Activated gamma-delta T cell (primary cell): ENCODE data around the gene ASB13.

Source experiments
- DNase-seq: peaks from one replicate; lab custom pipeline; 2025; lab: John Stamatoyannopoulos, UW

The ASB13 gene

DNA sequence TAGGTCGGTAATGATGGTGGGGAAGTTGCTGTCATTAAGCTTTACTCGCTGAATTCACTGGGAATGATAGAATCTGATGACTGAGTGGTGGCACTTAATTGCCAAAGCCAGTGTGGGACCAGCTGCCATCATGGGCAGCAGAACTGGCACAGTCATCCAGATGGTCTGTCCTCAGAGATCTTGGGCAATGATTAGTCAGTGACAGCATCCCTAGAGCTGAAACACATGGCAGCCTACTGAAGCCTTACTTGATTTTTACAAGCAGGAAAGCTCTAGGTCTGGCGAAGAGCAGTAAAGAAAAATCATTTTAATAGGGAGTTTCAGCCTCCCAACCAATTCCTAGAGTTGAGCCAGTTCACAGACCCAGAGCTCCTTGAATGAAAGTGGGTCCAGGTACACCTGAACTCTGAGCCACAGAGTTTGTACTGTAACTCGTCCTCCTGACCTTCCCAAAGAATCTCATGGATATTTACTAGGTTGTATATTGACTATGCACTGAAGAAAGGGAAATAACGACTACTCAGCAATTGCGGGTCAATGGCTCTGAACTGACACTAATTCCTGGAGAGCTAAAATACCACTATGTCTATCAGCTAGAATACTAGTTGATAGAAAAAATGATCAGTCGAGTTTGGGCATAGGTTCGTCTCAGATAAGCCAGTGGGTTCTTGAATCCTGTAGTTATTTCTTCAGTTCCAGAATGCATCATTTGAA lies 4.4 kb upstream of the ASB13 start:
- no peak for DNase-seq

DNA sequence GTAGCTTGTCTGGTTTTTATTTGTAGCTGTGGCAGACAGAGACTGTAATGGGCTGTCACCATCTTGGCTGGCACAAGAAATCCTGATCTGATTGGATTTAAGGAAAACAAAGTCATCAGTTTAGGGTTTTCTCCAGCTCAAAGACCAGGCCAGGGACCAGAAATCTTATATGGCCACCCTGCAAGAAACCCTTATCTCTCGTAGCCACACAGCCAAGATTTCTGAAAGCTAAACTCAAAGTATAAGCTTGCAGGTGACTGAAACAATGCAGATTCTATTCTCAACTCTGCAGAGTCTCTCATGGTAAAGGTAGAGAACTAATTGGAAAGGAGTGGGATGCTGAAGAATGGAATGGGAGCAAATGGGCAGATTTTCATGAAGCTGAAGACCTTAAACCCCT lies 3.2 kb upstream of the ASB13 start:
- no peak for DNase-seq

DNA sequence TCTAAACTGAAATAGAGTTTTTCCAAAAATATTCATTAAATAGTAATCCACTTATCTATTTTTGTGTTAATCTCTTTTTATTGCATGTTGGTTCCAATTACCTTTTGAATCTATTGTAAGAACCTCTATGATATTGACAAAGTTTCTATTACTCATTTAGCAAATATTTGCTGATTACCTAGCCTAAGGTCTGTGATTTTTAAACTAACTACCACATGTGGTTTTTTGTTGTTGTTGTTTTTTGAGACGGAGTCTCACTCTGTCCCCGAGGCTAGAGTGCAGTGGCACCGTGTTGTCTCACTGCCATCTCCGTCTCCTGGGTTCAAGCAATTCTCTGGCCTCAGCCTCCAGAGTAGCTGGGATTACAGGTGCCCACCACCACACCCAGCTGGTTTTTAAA lies 2.0 kb upstream of the ASB13 start:
- no peak for DNase-seq

DNA sequence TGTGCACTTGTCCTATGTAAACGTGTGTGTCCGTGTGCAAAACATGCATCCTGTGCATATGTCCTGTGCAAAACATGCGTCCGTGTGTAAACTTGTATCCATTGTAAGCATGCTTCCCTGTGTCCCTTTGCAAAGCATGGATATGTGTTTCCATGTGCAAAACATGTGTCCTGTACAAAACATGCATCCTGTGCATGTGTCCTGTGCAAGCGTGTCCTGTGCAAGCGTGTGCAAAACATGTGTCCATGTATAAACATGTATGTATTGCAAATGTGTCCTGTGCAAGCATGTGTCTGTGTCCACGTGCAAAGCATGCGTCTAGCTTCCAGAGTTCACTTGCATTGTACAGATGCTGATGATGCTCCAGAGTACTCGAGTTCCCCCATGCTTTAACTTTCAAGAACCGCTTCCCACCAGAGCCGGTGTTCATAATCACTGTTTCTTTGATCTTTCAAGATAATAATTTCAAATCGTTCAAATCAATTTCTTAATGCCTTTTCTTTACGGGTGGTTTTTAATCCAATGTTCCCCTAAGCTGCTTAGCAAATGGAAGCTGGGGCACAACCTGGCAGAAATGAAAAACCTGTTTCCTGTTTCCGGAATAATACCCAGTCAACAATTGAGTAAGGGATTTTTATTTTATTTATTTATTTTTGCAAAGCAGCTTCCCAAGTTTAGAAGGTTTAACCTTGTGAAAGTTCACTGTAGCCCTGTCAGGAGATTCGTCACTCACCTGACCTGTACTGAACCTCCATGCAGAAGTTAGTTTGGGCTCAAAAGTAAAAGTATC lies 641 bp upstream of the ASB13 start:
- DNase-seq = no peak

DNA sequence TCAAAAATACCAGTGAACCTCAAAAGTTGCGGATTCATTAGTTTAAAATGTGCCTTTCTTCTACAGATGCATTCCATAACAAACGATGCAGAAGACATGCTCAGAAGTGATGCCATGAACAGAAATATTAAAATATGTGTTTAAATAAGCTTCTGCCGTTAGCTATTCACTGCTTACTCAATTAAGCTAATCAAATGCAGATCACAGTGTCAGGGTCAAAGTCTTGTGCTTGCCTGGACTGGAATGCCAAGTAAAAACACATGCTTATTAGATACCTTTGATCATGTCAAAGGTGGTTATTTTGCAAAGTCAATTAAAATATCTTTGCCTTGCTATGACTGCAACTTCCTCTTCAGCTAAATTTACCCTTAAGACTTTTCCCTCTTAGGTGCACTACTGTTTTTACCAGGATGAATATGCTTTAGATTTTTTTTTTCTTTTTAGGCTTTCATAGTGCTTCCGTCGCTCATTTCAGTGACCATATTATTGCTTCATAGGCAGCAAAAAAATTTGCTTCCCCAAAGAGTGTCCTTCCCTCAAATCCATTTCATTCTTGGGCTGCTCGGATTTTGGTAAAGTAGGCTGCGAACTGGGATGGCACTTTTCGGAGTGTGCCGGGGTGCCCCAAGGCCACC lies 905 bp downstream of the ASB13 start:
- DNase-seq = no peak

GRCh38 chr10:5663692-5664427 lies 2.5 kb downstream of the ASB13 start:
- DNase-seq = no peak

DNA sequence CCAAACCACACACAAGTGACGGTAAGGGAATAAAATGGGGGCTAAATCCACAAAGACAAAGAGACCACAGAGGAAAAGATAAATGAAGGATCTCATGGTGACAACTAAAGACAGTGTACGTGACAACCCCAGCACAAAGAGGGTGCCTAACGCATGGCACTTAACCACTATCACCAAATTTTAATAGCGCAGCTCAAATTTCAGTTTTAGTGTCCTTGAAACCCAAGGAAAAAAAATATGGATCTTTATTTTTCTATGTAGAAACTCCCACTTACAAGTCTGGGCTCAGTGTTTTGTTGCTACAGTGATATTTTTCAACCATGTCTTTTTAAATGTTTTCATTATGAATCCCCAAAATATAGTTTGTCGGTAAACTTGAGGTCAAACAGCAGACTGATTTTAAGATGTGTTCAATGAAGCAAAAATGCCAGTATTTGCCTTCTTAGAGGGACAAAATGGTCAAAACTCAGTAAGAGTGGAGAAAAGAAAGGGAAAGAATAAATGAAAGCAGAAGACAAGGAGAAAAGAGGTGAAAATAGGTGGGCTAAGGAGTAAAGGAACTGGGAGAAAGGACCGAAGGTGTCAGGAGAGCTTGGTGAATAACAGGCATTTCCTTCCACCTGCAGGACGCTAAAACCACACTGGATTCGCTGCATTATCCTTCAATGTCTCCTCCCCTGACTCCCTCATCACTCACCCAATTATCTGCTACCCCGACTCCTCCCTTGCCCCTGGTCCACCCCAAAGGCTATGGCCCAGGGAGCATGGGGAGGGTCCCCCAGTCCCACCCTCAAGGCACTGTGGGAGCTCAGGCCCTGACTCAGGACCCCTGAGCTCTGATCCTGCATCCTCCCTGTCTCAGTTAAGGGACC lies 3.5 kb downstream of the ASB13 start:
- DNase-seq = no peak

DNA sequence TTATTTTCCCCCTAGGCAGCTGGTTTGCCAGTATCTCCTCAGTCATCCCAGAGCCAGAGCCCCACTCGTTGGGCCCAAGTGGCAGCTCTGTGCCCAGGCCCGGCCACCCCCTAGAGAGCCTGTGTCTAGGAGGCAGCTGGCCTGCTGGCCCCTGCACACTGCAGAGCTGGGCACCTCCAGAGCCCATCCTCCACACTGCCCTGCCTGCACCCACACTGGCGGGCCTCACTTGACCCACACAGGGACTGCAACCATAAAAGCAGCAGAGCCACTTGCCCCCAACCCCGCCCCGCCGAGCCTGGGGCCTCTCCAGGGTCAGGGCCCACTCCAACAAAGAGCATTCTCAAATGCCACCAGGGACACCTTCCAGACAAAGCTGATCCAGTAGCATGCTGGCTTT lies 5.4 kb downstream of the ASB13 start:
- no peak for DNase-seq

DNA sequence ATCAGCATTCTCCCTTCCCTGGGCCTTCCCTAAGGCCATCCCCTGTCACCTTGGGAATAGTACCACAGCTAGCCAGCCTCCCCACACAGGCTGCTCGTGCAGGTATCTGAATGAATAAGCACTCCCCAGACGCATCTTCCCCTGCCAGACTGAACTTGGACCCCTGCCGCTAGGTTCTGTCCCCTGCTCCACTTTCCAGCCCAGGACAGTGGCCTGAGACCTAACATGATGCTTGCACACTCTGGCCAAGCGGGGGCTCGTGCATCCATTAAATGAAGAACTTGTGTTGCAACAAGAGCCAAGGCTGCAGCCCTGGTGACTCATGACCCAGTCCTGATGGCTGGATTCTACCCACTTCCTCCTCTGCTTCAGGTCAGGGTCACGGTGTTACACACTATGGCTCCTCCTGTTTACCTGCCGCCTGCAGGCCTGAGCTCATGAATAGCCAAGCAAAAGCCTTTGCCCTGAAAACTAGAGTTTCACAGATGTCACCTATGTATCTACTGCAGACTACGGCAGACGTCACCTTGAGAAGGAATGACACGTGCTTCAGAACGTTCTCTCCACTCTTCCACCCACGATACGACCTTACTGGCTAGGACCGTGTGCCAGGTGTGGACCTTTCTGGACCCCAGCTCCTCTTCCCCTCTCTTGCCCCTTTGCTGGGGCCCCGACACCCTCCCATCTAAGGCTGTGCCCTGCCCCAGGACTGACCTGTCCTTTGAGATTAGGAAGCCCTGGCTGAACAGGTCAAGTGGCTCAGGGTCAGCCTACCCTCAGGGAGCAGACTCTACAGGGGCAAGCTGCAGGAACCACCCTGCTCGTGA lies 6.5 kb downstream of the ASB13 start:
- DNase-seq = no peak

DNA sequence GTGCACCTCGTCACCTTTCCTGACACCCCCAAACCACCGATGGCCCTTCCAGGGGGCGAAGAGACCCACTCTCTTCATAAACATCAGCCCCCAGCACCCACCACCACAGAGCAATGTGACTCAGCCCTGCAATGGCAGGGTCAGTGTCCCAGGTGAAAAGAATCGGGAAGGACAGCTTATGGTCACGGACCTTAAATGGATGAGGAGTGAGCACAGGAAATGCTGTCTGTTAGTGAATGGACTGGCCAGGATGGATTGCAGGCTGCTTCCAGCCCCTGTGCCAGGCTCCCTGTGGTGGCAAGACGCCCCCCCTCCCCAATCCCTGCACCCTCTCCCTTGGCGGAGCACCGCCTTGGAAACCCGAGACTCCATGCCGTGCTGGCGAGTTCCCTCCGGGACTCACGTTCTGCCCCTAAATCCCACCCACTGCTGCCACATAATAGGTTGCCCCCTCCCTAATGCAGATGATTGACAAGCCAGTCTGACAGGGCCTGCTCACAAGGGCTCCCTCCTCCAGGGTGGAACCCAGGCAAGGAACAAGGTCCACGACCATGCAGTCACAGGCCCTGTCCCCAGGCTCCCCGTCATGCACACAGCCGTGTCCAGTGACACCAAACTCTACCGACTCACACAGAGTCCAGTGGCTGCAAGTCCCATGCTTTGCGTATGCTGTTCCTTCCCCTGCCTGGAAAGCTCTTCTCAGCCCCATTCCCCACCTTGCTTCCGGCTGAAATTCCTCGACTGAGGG lies 7.3 kb downstream of the ASB13 start:
- no peak for DNase-seq

DNA sequence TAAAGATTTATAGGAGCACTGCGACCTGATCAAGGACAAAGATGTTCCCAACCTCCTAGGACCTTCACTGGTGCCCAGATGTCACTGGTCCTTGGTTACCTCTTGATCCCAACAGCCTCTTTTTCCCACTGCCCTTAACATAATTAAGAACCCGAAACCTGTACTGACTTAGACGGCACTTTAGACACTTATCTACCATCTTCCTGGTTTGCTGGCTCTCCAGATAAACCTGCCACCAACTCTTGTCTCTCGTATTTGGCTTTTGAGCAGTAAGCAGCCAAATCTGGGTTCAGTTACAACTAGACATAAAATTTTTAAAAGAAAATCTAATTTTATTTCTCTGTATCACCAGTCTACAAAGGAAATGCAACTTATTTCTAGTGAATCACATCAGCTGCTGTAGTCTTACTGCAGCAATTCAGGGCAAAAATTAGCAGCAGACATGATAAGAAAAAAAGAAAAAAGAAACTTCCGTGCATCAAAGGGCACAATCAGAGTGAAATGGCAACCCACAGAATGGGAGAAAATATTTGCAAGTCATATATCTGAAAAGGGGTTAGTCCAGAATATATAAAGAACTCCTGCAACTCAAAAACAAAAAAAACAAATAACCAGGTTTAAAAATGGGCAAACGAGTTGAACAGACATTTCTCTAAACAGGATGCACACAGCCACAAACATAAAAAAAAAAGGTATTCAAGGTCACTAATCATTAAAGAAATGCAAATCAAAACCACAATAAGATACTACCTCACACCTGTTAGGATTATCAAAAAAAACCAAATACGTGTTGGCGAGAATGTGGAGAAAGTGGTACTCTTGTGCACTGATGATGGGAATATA lies 9.4 kb downstream of the ASB13 start:
- DNase-seq = no peak

DNA sequence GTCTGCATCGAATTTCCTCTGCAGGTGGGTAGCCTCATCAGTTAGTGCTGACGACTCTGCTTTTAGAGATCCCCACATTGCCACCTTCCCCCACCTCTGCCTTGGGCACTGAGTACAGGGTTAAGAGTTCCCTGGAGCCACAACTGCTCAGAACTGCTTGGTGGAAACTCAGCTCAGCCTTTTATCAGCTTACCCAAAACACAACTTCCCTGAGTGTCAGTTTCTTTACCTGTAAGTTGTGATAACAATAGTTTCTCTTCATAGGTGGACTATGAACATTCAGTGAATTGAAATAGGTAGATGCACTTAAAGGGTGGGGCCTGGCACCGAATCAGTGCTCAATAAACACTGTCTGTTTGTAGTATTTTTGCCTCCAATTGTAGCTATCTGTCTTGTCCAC lies 11.3 kb downstream of the ASB13 start:
- DNase-seq = no peak

DNA sequence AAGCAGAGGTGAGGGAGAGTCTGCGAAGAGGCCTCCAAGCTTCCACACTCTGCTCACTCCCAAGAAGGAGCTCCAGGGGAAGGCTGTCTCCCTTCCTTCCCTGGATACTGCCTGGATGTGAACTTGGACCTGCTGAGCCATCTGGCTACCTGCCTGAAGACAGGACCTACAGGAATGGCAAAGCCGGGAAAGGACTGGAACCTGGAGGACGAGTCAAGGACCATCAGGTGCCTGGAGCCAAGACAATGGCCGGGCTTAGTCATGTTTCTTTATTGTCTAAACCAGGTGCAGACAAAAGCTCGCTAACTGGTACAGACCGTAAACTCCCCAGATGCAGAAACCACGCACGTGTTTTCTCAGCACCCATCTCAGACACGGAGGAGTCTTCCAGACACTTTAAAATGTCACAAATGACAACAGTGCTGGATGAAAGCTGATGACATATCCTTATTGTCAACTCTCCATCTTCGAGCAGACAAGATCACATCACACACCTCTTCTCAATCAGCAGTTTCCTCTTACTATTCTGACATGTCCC lies 12.1 kb downstream of the ASB13 start:
- no peak for DNase-seq

DNA sequence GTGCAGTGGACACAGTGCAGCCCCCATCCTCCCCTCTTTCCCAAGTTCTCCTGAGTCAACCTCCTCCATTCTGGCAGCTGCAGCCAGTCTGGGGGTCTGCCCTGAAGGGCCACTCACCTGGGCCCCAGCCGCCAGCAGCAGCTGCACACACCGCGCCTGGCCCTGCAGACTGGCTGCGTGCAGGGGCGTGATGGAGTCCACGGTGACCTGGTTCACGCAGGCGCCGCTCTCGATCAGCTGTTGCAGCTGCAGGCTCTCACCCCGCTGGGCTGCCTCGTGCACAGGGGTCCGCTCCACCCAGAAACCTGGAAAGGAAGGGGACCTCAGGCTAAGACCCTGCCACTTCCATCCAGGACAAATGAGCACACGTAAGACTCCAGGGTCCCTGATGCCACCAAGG lies 13.6 kb downstream of the ASB13 start:
- no peak for DNase-seq

GRCh38 chr10:5651388-5651764 lies 15.0 kb downstream of the ASB13 start:
- DNase-seq = no peak

GRCh38 chr10:5650664-5651387 lies 15.6 kb downstream of the ASB13 start:
- DNase-seq = no peak

DNA sequence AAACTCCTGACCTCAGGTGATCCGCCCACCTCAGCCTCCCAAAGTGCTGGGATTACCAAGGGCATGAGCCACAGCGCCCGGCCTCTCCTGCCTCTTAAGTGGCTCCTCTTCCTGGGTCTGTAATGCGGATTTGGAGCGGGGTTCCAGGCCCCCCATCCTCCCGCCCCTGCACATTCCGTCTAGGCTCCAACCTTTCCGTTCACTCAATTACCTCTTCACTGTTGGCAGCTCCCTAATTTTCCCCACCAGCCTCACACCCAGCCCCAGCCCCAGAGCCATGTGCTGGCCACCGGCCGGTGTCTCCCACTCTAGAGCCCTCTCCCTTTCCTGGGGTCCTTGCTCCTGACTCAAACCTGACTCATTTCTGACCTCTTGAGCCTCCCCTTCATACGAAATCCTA lies 16.6 kb downstream of the ASB13 start:
- DNase-seq = no peak
